ENCODE results near the gene CDK8.

DNA sequence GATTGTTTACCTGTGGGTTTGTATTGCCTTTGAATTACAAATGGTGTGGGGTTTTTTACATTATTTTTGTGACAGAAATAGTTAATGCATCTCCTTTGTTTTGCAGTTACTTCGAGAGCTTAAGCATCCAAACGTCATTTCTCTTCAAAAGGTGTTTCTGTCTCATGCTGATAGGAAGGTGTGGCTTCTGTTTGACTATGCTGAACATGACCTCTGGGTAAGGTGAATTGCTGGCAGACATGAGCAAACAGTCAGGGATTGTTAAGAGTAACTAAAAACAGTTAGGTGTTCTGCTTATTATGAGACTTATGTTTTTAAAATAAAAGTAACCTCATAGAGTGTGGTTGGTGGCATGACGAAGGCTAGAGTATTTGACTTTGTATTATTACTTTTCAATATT is 95.0 kb downstream of the CDK8 start:
- TF ChIP-seq, protein P1, sequence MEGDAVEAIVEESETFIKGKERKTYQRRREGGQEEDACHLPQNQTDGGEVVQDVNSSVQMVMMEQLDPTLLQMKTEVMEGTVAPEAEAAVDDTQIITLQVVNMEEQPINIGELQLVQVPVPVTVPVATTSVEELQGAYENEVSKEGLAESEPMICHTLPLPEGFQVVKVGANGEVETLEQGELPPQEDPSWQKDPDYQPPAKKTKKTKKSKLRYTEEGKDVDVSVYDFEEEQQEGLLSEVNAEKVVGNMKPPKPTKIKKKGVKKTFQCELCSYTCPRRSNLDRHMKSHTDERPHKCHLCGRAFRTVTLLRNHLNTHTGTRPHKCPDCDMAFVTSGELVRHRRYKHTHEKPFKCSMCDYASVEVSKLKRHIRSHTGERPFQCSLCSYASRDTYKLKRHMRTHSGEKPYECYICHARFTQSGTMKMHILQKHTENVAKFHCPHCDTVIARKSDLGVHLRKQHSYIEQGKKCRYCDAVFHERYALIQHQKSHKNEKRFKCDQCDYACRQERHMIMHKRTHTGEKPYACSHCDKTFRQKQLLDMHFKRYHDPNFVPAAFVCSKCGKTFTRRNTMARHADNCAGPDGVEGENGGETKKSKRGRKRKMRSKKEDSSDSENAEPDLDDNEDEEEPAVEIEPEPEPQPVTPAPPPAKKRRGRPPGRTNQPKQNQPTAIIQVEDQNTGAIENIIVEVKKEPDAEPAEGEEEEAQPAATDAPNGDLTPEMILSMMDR (conservative IDR thresholded peaks at IDR 0.05; ENCODE audit: low read depth in 2 of 2), result no peak
- TF ChIP-seq POLR2AphosphoS5 (IDR thresholded peaks at IDR 0.05; ENCODE audit: low read depth) (no peak), EZH2 (IDR thresholded peaks at IDR 0.05; ENCODE audit: low read depth, unreplicated experiment) (no peak), NANOG (IDR thresholded peaks at IDR 0.05; ENCODE audit: borderline replicate concordance) (no peak), EZH2phosphoT487 (IDR thresholded peaks at IDR 0.05; ENCODE audit: unreplicated experiment) (no peak), CREB1 (CRISPR knock-in tag; IDR thresholded peaks at IDR 0.05; ENCODE audit: low read depth) (no peak), JUNB (IDR thresholded peaks at IDR 0.05; ENCODE audit: unreplicated experiment) (no peak)
- TF ChIP-seq, protein P2, sequence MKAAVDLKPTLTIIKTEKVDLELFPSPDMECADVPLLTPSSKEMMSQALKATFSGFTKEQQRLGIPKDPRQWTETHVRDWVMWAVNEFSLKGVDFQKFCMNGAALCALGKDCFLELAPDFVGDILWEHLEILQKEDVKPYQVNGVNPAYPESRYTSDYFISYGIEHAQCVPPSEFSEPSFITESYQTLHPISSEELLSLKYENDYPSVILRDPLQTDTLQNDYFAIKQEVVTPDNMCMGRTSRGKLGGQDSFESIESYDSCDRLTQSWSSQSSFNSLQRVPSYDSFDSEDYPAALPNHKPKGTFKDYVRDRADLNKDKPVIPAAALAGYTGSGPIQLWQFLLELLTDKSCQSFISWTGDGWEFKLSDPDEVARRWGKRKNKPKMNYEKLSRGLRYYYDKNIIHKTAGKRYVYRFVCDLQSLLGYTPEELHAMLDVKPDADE (IDR thresholded peaks at IDR 0.05), result no peak
- TF ChIP-seq, protein P3, sequence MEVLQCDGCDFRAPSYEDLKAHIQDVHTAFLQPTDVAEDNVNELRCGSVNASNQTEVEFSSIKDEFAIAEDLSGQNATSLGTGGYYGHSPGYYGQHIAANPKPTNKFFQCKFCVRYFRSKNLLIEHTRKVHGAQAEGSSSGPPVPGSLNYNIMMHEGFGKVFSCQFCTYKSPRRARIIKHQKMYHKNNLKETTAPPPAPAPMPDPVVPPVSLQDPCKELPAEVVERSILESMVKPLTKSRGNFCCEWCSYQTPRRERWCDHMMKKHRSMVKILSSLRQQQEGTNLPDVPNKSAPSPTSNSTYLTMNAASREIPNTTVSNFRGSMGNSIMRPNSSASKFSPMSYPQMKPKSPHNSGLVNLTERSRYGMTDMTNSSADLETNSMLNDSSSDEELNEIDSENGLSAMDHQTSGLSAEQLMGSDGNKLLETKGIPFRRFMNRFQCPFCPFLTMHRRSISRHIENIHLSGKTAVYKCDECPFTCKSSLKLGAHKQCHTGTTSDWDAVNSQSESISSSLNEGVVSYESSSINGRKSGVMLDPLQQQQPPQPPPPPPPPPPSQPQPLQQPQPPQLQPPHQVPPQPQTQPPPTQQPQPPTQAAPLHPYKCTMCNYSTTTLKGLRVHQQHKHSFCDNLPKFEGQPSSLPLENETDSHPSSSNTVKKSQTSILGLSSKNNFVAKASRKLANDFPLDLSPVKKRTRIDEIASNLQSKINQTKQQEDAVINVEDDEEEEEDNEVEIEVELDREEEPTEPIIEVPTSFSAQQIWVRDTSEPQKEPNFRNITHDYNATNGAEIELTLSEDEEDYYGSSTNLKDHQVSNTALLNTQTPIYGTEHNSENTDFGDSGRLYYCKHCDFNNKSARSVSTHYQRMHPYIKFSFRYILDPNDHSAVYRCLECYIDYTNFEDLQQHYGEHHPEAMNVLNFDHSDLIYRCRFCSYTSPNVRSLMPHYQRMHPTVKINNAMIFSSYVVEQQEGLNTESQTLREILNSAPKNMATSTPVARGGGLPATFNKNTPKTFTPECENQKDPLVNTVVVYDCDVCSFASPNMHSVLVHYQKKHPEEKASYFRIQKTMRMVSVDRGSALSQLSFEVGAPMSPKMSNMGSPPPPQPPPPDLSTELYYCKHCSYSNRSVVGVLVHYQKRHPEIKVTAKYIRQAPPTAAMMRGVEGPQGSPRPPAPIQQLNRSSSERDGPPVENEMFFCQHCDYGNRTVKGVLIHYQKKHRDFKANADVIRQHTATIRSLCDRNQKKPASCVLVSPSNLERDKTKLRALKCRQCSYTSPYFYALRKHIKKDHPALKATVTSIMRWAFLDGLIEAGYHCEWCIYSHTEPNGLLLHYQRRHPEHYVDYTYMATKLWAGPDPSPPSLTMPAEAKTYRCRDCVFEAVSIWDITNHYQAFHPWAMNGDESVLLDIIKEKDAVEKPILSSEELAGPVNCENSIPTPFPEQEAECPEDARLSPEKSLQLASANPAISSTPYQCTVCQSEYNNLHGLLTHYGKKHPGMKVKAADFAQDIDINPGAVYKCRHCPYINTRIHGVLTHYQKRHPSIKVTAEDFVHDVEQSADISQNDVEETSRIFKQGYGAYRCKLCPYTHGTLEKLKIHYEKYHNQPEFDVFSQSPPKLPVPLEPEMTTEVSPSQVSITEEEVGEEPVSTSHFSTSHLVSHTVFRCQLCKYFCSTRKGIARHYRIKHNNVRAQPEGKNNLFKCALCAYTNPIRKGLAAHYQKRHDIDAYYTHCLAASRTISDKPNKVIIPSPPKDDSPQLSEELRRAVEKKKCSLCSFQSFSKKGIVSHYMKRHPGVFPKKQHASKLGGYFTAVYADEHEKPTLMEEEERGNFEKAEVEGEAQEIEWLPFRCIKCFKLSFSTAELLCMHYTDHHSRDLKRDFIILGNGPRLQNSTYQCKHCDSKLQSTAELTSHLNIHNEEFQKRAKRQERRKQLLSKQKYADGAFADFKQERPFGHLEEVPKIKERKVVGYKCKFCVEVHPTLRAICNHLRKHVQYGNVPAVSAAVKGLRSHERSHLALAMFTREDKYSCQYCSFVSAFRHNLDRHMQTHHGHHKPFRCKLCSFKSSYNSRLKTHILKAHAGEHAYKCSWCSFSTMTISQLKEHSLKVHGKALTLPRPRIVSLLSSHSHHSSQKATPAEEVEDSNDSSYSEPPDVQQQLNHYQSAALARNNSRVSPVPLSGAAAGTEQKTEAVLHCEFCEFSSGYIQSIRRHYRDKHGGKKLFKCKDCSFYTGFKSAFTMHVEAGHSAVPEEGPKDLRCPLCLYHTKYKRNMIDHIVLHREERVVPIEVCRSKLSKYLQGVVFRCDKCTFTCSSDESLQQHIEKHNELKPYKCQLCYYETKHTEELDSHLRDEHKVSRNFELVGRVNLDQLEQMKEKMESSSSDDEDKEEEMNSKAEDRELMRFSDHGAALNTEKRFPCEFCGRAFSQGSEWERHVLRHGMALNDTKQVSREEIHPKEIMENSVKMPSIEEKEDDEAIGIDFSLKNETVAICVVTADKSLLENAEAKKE (CRISPR knock-in tag; IDR thresholded peaks at IDR 0.05), result no peak
- TF ChIP-seq, protein P4, sequence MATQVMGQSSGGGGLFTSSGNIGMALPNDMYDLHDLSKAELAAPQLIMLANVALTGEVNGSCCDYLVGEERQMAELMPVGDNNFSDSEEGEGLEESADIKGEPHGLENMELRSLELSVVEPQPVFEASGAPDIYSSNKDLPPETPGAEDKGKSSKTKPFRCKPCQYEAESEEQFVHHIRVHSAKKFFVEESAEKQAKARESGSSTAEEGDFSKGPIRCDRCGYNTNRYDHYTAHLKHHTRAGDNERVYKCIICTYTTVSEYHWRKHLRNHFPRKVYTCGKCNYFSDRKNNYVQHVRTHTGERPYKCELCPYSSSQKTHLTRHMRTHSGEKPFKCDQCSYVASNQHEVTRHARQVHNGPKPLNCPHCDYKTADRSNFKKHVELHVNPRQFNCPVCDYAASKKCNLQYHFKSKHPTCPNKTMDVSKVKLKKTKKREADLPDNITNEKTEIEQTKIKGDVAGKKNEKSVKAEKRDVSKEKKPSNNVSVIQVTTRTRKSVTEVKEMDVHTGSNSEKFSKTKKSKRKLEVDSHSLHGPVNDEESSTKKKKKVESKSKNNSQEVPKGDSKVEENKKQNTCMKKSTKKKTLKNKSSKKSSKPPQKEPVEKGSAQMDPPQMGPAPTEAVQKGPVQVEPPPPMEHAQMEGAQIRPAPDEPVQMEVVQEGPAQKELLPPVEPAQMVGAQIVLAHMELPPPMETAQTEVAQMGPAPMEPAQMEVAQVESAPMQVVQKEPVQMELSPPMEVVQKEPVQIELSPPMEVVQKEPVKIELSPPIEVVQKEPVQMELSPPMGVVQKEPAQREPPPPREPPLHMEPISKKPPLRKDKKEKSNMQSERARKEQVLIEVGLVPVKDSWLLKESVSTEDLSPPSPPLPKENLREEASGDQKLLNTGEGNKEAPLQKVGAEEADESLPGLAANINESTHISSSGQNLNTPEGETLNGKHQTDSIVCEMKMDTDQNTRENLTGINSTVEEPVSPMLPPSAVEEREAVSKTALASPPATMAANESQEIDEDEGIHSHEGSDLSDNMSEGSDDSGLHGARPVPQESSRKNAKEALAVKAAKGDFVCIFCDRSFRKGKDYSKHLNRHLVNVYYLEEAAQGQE (IDR thresholded peaks at IDR 0.05; ENCODE audit: unreplicated experiment), result no peak

All from GM23338 (cell line).